ENCODE data around the gene PRDM16.

PRDM16 gene

GRCh38 chr1:3139451-3139852, 70.4 kb downstream of the PRDM16 start:
- no peak overlapping the region for H3K4me3 ChIP-seq (ENCODE audit: low read depth, low read length)
- TF ChIP-seq MYC (IDR thresholded peaks at IDR 0.05; ENCODE audit: low read depth, low read length) (no peak), POLR2A (IDR thresholded peaks at IDR 0.05; ENCODE audit: extremely low read depth, insufficient read length) (no peak), CTCF (IDR thresholded peaks at IDR 0.05; ENCODE audit: low read depth, low read length) (no peak), MAX (IDR thresholded peaks at IDR 0.05; ENCODE audit: low read depth, low read length) (no peak)
- DNase-seq (ENCODE audit: low read depth), result no peak

GRCh38 chr1:3139871-3140361, 70.9 kb downstream of the PRDM16 start:
- no peak overlapping the region for H3K4me3 ChIP-seq (ENCODE audit: low read depth, low read length)

GRCh38 chr1:3140437-3140836, 71.4 kb downstream of the PRDM16 start:
- H3K4me3 ChIP-seq (ENCODE audit: low read depth, low read length), result no peak overlapping the region
- no peak for DNase-seq (ENCODE audit: low read depth)
- no peak for TF ChIP-seq MYC (IDR thresholded peaks at IDR 0.05; ENCODE audit: low read depth, low read length)
- TF ChIP-seq MAX (IDR thresholded peaks at IDR 0.05; ENCODE audit: low read depth, low read length), result no peak
- TF ChIP-seq CTCF (IDR thresholded peaks at IDR 0.05; ENCODE audit: low read depth, low read length), result no peak
- no peak for TF ChIP-seq POLR2A (IDR thresholded peaks at IDR 0.05; ENCODE audit: extremely low read depth, insufficient read length)

More at GRCh38 chr1:3139871-3140361, 70.9 kb downstream of the PRDM16 start:
- TF ChIP-seq CTCF (IDR thresholded peaks at IDR 0.05; ENCODE audit: low read depth, low read length) (no peak), MYC (IDR thresholded peaks at IDR 0.05; ENCODE audit: low read depth, low read length) (no peak), MAX (IDR thresholded peaks at IDR 0.05; ENCODE audit: low read depth, low read length) (no peak), POLR2A (IDR thresholded peaks at IDR 0.05; ENCODE audit: extremely low read depth, insufficient read length) (no peak)
- DNase-seq (ENCODE audit: low read depth), result no peak

GRCh38 chr1:3141129-3141528, 72.1 kb downstream of the PRDM16 start:
- TF ChIP-seq POLR2A (IDR thresholded peaks at IDR 0.05; ENCODE audit: extremely low read depth, insufficient read length) (no peak), MAX (IDR thresholded peaks at IDR 0.05; ENCODE audit: low read depth, low read length) (no peak), MYC (IDR thresholded peaks at IDR 0.05; ENCODE audit: low read depth, low read length) (no peak), CTCF (IDR thresholded peaks at IDR 0.05; ENCODE audit: low read depth, low read length) (no peak)
- H3K4me3 ChIP-seq (ENCODE audit: low read depth, low read length), result no peak overlapping the region
- no peak for DNase-seq (ENCODE audit: low read depth)

GRCh38 chr1:3141836-3142235, 72.8 kb downstream of the PRDM16 start:
- TF ChIP-seq MYC (IDR thresholded peaks at IDR 0.05; ENCODE audit: low read depth, low read length), result no peak
- no peak for TF ChIP-seq CTCF (IDR thresholded peaks at IDR 0.05; ENCODE audit: low read depth, low read length)
- no peak for TF ChIP-seq MAX (IDR thresholded peaks at IDR 0.05; ENCODE audit: low read depth, low read length)
- no peak for TF ChIP-seq POLR2A (IDR thresholded peaks at IDR 0.05; ENCODE audit: extremely low read depth, insufficient read length)
- no peak overlapping the region for H3K4me3 ChIP-seq (ENCODE audit: low read depth, low read length)
- no peak for DNase-seq (ENCODE audit: low read depth)
